Activated CD8-positive, alpha-beta memory T cell treated with anti-CD3 and anti-CD28 coated beads, Interleukin-2, amount 50 U/mL, for 4 hours (primary cell): ENCODE results near the gene FPR2.
"Not testable (repeated sequence)": the region's sequence is repeated elsewhere in the genome, so short reads cannot be mapped to it uniquely, and the experiment has no call there.

Experiments used
- DNase-seq: peaks from one replicate; pipeline ENCODE4 v3.0.0-alpha.2; 2020

The FPR2 gene

DNA sequence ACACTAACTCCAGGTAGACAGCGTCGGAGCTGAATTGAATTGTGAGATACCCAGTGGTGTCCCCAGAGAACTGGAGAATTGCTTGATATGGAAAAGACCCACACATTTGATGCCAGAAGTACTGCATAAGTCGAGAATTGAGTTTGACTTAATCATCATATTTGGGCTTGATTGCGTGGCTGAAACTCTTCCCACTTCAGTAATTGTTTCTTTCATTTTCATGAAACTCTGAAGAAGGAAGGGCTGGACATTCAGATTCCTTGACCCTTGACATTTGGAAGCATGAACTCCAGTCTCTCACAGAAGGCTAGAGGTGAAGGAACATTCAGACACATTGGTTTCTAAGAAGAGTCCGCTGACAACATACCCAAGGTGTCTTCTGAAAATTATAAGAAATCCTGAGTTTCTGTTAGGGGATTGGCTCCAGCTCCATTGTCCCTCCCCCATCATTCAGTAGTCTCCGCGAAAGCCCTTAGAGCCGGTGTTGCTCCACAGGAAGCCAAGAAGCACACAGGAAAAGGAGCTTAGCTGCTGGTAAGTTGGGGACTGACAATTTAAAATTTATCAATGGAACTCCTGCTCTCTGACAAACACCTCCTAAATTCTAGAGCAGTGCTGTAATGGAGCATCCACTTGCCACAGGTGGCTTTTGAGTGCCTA is at the start of gene FPR2:
Gene FPR2, plus strand, starts transcription at position 484 of the 660 bp plus-strand sequence. CDS start 7,479 bp downstream, outside the sequence.
- no peak for DNase-seq

DNA sequence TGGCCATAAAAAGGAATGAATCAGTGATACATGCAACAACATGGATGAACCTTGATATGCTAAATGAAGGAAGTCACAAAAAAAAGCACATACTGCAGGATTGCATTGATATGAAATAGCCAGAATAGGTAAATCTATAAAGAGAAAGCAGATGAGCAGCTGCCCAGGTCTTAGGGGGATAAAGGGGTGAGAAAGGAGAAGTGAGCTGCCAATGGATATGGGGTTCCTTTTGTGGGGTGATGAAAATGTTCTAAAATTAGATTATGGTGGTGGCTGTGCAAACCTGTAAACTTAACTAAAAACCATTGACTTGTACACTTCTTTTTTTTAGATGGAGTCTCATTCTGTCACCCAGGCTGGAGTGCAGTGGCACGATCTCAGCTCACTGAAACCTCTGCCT is 49.3 kb upstream of the FPR2 start:
- no peak for DNase-seq

GRCh38 chr19:51712461-51713081 is 48.4 kb upstream of the FPR2 start:
- no peak for DNase-seq

DNA sequence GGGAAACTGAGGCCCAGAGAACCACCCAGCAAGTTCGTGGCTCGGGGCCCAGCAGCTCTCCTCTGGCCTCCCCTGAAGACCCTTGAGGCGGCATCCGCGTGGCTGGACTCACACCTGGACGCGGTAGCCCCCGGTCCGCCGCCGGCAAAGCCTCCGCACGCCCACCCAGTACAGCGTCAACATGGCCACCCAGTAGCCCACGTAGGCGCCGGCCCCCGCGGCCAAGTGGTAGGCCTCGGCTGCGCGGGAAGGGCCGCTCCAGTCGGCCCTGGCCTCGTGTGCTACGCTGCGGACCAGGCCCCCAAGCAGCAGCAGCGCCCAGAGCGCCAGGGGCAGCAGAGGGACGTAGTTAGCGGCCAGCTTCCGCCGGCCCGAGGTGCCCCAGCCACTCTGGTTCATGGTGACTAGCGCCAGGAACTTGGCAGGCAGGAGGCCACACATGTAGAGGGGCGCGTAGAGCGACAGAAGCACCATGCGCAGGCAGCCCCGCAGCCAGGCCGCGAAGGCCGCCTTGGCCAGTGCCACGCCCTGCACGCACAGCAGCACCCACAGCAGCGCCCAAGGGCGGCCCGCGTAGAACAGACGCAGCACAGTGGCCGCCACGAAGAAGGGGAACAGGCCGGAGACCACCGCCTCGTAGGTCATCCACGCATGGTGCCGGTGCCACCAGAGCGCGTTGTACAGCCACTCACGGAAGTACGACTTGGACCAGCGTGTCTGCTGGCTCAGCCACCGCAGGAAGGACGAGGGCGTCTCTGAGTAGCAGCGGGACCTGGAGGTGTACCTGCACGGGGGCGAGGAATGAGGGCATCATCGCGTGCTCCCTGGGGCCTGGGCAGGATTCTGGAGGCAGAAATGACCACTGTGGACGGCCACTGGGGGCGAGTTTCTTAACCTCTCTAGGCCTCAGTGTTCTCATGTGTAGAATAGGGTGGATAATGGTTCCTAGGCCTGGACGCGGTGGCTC is 47.4 kb upstream of the FPR2 start:
- DNase-seq: no peak

- DNase-seq: no peak
Observed at GRCh38 chr19:51714848-51715247, 46.1 kb upstream of the FPR2 start.

- DNase-seq: no peak
Observed at GRCh38 chr19:51715850-51716249, 45.1 kb upstream of the FPR2 start.

- no peak for DNase-seq
Observed at GRCh38 chr19:51716925-51717324, 44.1 kb upstream of the FPR2 start.

GRCh38 chr19:51719251-51719988 is 41.6 kb upstream of the FPR2 start:
- no peak for DNase-seq

- DNase-seq: no peak
Observed at GRCh38 chr19:51721905-51722304, 39.1 kb upstream of the FPR2 start.

- no peak for DNase-seq
Observed at GRCh38 chr19:51722492-51722891, 38.5 kb upstream of the FPR2 start.

GRCh38 chr19:51724543-51724942 is 36.4 kb upstream of the FPR2 start:
- DNase-seq: no peak

DNA sequence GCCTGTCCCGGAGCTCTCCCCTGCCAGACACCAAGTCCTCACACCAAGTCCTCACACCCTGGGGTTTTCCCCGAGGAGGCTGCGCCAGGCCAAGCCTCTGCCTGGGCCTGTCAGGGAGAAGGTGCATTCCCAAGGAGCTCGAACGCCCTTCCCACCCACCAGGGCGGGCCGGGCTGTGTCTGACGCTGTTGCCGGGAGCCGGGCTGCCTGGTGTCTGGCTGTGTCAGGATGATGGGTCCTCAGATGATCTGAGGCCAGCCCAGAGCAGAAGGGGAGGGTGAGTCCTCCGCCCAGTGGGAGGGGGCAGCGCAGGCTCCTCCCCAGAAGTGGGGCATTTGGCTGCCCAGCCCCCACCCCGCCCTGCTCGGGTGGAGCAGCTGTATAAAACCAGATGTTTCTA is 34.9 kb upstream of the FPR2 start:
- no peak for DNase-seq

GRCh38 chr19:51727349-51727880 is 33.6 kb upstream of the FPR2 start:
- DNase-seq: no peak

GRCh38 chr19:51729781-51730180 is 31.2 kb upstream of the FPR2 start:
- no peak for DNase-seq

GRCh38 chr19:51733742-51734522 is 27.0 kb upstream of the FPR2 start:
- DNase-seq: no peak

DNA sequence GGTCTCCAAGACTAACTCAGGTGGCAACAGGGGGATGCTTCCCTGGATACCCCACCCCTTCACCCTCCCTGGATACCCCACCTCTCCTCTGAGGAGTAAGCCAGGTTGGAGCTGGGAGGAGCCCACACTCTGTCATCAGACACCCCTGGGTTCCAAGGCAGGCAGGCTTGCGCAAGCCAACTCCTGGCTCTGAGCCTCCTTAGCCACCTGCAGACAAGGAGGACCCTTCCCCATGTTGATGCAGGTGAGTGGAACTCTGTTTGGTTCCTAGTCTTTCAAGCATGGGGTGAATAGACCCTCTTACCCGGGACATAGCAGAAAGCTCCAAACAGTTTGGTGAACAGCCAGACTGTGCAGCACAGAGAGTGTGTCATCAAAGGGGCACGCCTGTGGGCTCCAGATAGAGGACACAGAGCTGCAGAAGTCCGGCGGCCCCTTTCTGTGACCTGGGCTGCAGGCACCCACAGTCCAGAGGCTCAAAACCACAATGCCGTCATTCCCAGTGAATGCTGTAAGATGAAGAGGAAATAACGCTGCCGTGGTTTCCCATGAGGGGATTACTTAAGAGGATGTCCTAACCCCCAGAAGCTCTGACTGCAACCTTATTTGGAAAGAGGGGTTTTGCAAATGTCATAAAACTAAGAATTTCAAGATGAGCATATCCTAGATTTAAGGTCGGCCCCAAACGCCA is 25.1 kb upstream of the FPR2 start:
- no peak for DNase-seq

GRCh38 chr19:51737389-51737788 is 23.6 kb upstream of the FPR2 start:
- DNase-seq: no peak

- DNase-seq: no peak
Observed at GRCh38 chr19:51737924-51738323, 23.1 kb upstream of the FPR2 start.

GRCh38 chr19:51738523-51738922 is 22.5 kb upstream of the FPR2 start:
- DNase-seq: not testable (repeated sequence)

GRCh38 chr19:51739466-51740213 is 21.3 kb upstream of the FPR2 start:
- no peak for DNase-seq
